Measurements from ENCODE around the gene TAS2R50.

The TAS2R50 gene

GRCh38 chr12:10957741-10958140, 29.0 kb downstream of the TAS2R50 start:
- no peak for TF ChIP-seq SUZ12 (IDR thresholded peaks at IDR 0.05; ENCODE audit: extremely low read depth, insufficient read depth, insufficient read length)
- no peak for TF ChIP-seq ZNF274 (IDR thresholded peaks at IDR 0.05; ENCODE audit: low read depth, low read length)
- TF ChIP-seq YY1 (IDR thresholded peaks at IDR 0.05; ENCODE audit: insufficient read depth, insufficient read length): no peak
- no peak overlapping the region for H3K4me3 ChIP-seq (ENCODE audit: insufficient read length, low read depth)

GRCh38 chr12:10956085-10956484, 30.6 kb downstream of the TAS2R50 start:
- Histone ChIP-seq H3K4me3 (ENCODE audit: insufficient read length, low read depth) (no peak overlapping the region), H3K4me1 (ENCODE audit: insufficient read depth, insufficient read length) (no peaks in the 10 kb centered on the region), H3K9ac (ENCODE audit: insufficient read length, low read depth) (no peak overlapping the region), H3K9me3 (ENCODE audit: insufficient read depth, low read length) (peaks cover 10% of the 10 kb centered on the region; the same call in 1 of the 2 replicates), H3K27me3 (ENCODE audit: insufficient read depth, insufficient read length) (no peaks in the 10 kb centered on the region), H3K36me3 (ENCODE audit: insufficient read depth, insufficient read length, low read length) (no peaks in the 10 kb centered on the region)
- TF ChIP-seq YY1 (IDR thresholded peaks at IDR 0.05; ENCODE audit: insufficient read depth, insufficient read length): no peak
- TF ChIP-seq ZNF274 (IDR thresholded peaks at IDR 0.05; ENCODE audit: low read depth, low read length): no peak
- TF ChIP-seq SUZ12 (IDR thresholded peaks at IDR 0.05; ENCODE audit: extremely low read depth, insufficient read depth, insufficient read length): no peak
- no peak for DNase-seq (ENCODE audit: low read depth, low spot score)

More at GRCh38 chr12:10957741-10958140, 29.0 kb downstream of the TAS2R50 start:
- H3K9me3 ChIP-seq (ENCODE audit: insufficient read depth, low read length): peaks cover 10% of the 10 kb centered on the region; the same call in 1 of the 2 replicates
- no peak for DNase-seq (ENCODE audit: low read depth, low spot score)
- peaks cover 6% of the 10 kb centered on the region for H3K36me3 ChIP-seq (ENCODE audit: insufficient read depth, insufficient read length, low read length)
- H3K4me1 ChIP-seq (ENCODE audit: insufficient read depth, insufficient read length): no peaks in the 10 kb centered on the region
- H3K9ac ChIP-seq (ENCODE audit: insufficient read length, low read depth): no peak overlapping the region
- no peaks in the 10 kb centered on the region for H3K27me3 ChIP-seq (ENCODE audit: insufficient read depth, insufficient read length)

GRCh38 chr12:10952645-10953044, 34.1 kb downstream of the TAS2R50 start:
- Histone ChIP-seq H3K36me3 (ENCODE audit: insufficient read depth, insufficient read length, low read length) (peaks cover 5% of the 10 kb centered on the region), H3K9me3 (ENCODE audit: insufficient read depth, low read length) (peaks cover 32% of the 10 kb centered on the region), H3K27me3 (ENCODE audit: insufficient read depth, insufficient read length) (no peaks in the 10 kb centered on the region), H3K4me3 (ENCODE audit: insufficient read length, low read depth) (no peak overlapping the region), H3K9ac (ENCODE audit: insufficient read length, low read depth) (no peak overlapping the region), H3K4me1 (ENCODE audit: insufficient read depth, insufficient read length) (no peaks in the 10 kb centered on the region)
- TF ChIP-seq YY1 (IDR thresholded peaks at IDR 0.05; ENCODE audit: insufficient read depth, insufficient read length) (no peak), ZNF274 (IDR thresholded peaks at IDR 0.05; ENCODE audit: low read depth, low read length) (no peak), SUZ12 (IDR thresholded peaks at IDR 0.05; ENCODE audit: extremely low read depth, insufficient read depth, insufficient read length) (no peak)
- DNase-seq (ENCODE audit: low read depth, low spot score): no peak

- Histone ChIP-seq H3K4me1 (ENCODE audit: insufficient read depth, insufficient read length) (peaks cover 3% of the 10 kb centered on the region), H3K36me3 (ENCODE audit: insufficient read depth, insufficient read length, low read length) (no peaks in the 10 kb centered on the region), H3K9me3 (ENCODE audit: insufficient read depth, low read length) (peaks cover 54% of the 10 kb centered on the region), H3K27me3 (ENCODE audit: insufficient read depth, insufficient read length) (no peaks in the 10 kb centered on the region), H3K9ac (ENCODE audit: insufficient read length, low read depth) (no peak overlapping the region), H3K4me3 (ENCODE audit: insufficient read length, low read depth) (no peak overlapping the region)
- no peak for DNase-seq (ENCODE audit: low read depth, low spot score)
- TF ChIP-seq YY1 (IDR thresholded peaks at IDR 0.05; ENCODE audit: insufficient read depth, insufficient read length): no peak
- no peak for TF ChIP-seq ZNF274 (IDR thresholded peaks at IDR 0.05; ENCODE audit: low read depth, low read length)
- no peak for TF ChIP-seq SUZ12 (IDR thresholded peaks at IDR 0.05; ENCODE audit: extremely low read depth, insufficient read depth, insufficient read length)
Observed at GRCh38 chr12:10943167-10943566, 43.5 kb downstream of the TAS2R50 start.

GRCh38 chr12:10941916-10942607, 44.6 kb downstream of the TAS2R50 start:
- Histone ChIP-seq H3K4me3 (ENCODE audit: insufficient read length, low read depth) (no peak overlapping the region), H3K36me3 (ENCODE audit: insufficient read depth, insufficient read length, low read length) (no peaks in the 10 kb centered on the region), H3K27me3 (ENCODE audit: insufficient read depth, insufficient read length) (no peaks in the 10 kb centered on the region), H3K9me3 (ENCODE audit: insufficient read depth, low read length) (peaks cover 43% of the 10 kb centered on the region), H3K4me1 (ENCODE audit: insufficient read depth, insufficient read length) (peaks cover 3% of the 10 kb centered on the region), H3K9ac (ENCODE audit: insufficient read length, low read depth) (no peak overlapping the region)
- TF ChIP-seq SUZ12 (IDR thresholded peaks at IDR 0.05; ENCODE audit: extremely low read depth, insufficient read depth, insufficient read length) (no peak), ZNF274 (IDR thresholded peaks at IDR 0.05; ENCODE audit: low read depth, low read length) (no peak), YY1 (IDR thresholded peaks at IDR 0.05; ENCODE audit: insufficient read depth, insufficient read length) (no peak)
- DNase-seq (ENCODE audit: low read depth, low spot score): peak; percentile 78

GRCh38 chr12:10941369-10941768, 45.3 kb downstream of the TAS2R50 start:
- Histone ChIP-seq H3K4me1 (ENCODE audit: insufficient read depth, insufficient read length) (peaks cover 3% of the 10 kb centered on the region), H3K9me3 (ENCODE audit: insufficient read depth, low read length) (peaks cover 36% of the 10 kb centered on the region), H3K27me3 (ENCODE audit: insufficient read depth, insufficient read length) (no peaks in the 10 kb centered on the region), H3K36me3 (ENCODE audit: insufficient read depth, insufficient read length, low read length) (no peaks in the 10 kb centered on the region), H3K9ac (ENCODE audit: insufficient read length, low read depth) (no peak overlapping the region), H3K4me3 (ENCODE audit: insufficient read length, low read depth) (no peak overlapping the region)
- DNase-seq (ENCODE audit: low read depth, low spot score): no peak
- no peak for TF ChIP-seq SUZ12 (IDR thresholded peaks at IDR 0.05; ENCODE audit: extremely low read depth, insufficient read depth, insufficient read length)
- TF ChIP-seq YY1 (IDR thresholded peaks at IDR 0.05; ENCODE audit: insufficient read depth, insufficient read length): no peak

- TF ChIP-seq YY1 (IDR thresholded peaks at IDR 0.05; ENCODE audit: insufficient read depth, insufficient read length): no peak
- TF ChIP-seq SUZ12 (IDR thresholded peaks at IDR 0.05; ENCODE audit: extremely low read depth, insufficient read depth, insufficient read length): no peak
- no peak for TF ChIP-seq ZNF274 (IDR thresholded peaks at IDR 0.05; ENCODE audit: low read depth, low read length)
- Histone ChIP-seq H3K4me3 (ENCODE audit: insufficient read length, low read depth) (no peak overlapping the region), H3K36me3 (ENCODE audit: insufficient read depth, insufficient read length, low read length) (no peaks in the 10 kb centered on the region), H3K9me3 (ENCODE audit: insufficient read depth, low read length) (peaks cover 26% of the 10 kb centered on the region), H3K4me1 (ENCODE audit: insufficient read depth, insufficient read length) (peaks cover 3% of the 10 kb centered on the region), H3K27me3 (ENCODE audit: insufficient read depth, insufficient read length) (no peaks in the 10 kb centered on the region), H3K9ac (ENCODE audit: insufficient read length, low read depth) (no peak overlapping the region)
- DNase-seq (ENCODE audit: low read depth, low spot score): no peak
Observed at GRCh38 chr12:10940389-10940788, 46.3 kb downstream of the TAS2R50 start.
